ENCODE measurements around the gene CYLD. TPM values are rescaled to one million over a fixed set of nuclear protein-coding genes. Genes with fewer than 3 reads are reported as not detected.

The CYLD gene
- total RNA-seq, 1 experiment from 2014 or later: 12.5 TPM

DNA sequence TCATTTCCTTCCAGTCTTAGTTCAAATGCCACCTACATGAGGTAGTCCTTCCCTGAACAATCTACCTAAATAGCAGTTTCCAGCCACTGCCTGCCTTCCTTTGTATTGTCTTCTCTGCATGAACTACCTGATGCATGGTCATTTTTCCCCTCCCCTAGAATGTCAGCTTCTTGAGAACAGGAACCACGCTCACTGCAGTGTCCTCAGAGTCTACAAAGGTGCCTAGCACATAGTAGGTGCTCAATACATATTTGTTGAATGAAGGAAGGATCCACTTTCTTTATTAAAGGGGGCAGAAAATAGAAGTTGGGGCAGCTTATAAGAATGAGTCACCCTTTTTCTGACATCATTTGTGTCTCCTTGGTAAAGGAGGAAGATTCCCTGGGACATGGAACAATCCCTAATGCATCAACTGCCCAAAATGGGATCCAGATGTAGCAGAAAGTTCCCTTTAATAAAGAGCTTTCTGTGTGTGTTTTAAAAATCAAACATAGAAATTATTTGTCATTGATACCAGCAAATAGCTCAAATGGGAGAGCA, 4.4 kb upstream of the CYLD start:
- Histone ChIP-seq H3K79me1 (ENCODE audit: insufficient read depth, low read depth, low read length, poor library complexity, severe bottlenecking) (no peaks in the 10 kb centered on the region), H2BK15ac (ENCODE audit: low read depth, low read length) (no peak overlapping the region), H3T11ph (ENCODE audit: low read length) (no peak overlapping the region), H3K4ac (ENCODE audit: low read depth, low read length) (no peak overlapping the region), H3K23ac (ENCODE audit: insufficient read length, low read depth, low read length) (no peak overlapping the region), H3K4me2 (ENCODE audit: insufficient read depth, insufficient read length, low read length) (no peak overlapping the region), H2BK20ac (ENCODE audit: low read depth, low read length, poor library complexity, severe bottlenecking) (no peak overlapping the region), H2BK12ac (ENCODE audit: insufficient read length, low read depth, low read length) (no peak overlapping the region), H4K91ac (ENCODE audit: insufficient read length, low read depth, low read length) (no peak overlapping the region), H2BK120ac (ENCODE audit: low read depth, low read length, poor library complexity, severe bottlenecking) (no peak overlapping the region), H2BK5ac (ENCODE audit: insufficient read length, low read length) (no peak overlapping the region), H3K4me1 (ENCODE audit: insufficient read depth, low read length) (no peaks in the 10 kb centered on the region), H4K5ac (ENCODE audit: insufficient read length, low read depth, low read length) (no peak overlapping the region), H2AK5ac (ENCODE audit: insufficient read length, low read length) (no peak overlapping the region), H4K20me1 (ENCODE audit: control insufficient read depth, insufficient read depth, insufficient read length) (no peaks in the 10 kb centered on the region), H2AFZ (ENCODE audit: low read length) (no peak overlapping the region), H3K23me2 (ENCODE audit: insufficient read length, low read depth, low read length, poor library complexity, severe bottlenecking) (peaks cover 3% of the 10 kb centered on the region), H4K8ac (replicated peaks; ENCODE audit: insufficient read length, low read depth, low read length) (no peak overlapping the region), H3K27me3 (ENCODE audit: insufficient read depth, low read length) (no peaks in the 10 kb centered on the region), H3K14ac (ENCODE audit: insufficient read depth, low read length) (no peak overlapping the region), H3K56ac (ENCODE audit: insufficient read length, low read depth, low read length) (no peak overlapping the region), H3K27ac (ENCODE audit: insufficient read length, low read depth, low read length) (no peak overlapping the region), H3K18ac (ENCODE audit: insufficient read length, low read depth, low read length) (no peak overlapping the region), H3K79me2 (ENCODE audit: insufficient read depth, low read length) (no peaks in the 10 kb centered on the region), H3K9me3 (ENCODE audit: control insufficient read depth, low read depth, low read length) (no peaks in the 10 kb centered on the region), H3K9ac (ENCODE audit: extremely low read depth, insufficient read length, low read length) (no peak overlapping the region)
- TF ChIP-seq, protein P1, sequence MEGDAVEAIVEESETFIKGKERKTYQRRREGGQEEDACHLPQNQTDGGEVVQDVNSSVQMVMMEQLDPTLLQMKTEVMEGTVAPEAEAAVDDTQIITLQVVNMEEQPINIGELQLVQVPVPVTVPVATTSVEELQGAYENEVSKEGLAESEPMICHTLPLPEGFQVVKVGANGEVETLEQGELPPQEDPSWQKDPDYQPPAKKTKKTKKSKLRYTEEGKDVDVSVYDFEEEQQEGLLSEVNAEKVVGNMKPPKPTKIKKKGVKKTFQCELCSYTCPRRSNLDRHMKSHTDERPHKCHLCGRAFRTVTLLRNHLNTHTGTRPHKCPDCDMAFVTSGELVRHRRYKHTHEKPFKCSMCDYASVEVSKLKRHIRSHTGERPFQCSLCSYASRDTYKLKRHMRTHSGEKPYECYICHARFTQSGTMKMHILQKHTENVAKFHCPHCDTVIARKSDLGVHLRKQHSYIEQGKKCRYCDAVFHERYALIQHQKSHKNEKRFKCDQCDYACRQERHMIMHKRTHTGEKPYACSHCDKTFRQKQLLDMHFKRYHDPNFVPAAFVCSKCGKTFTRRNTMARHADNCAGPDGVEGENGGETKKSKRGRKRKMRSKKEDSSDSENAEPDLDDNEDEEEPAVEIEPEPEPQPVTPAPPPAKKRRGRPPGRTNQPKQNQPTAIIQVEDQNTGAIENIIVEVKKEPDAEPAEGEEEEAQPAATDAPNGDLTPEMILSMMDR (conservative IDR thresholded peaks at IDR 0.05): no peak
- no peaks in the 10 kb centered on the region for H3K36me3 Mint-ChIP-seq (ENCODE audit: insufficient read depth in 1 of 3, low read depth in 3 of 3)
- no peak for DNase-seq
- peaks cover 28% of the 10 kb centered on the region for H3K27me3 Mint-ChIP-seq (ENCODE audit: low read depth)
- WGBS (ENCODE audit: extremely low coverage, insufficient read length, low lambda C conversion rate): no CpG with 5 or more reads among the region's 1 CpG
- H3K9me3 Mint-ChIP-seq: no peaks in the 10 kb centered on the region
- H3K4me3 Mint-ChIP-seq: no peak overlapping the region
- H3K27ac Mint-ChIP-seq: no peak overlapping the region
- H3K4me1 Mint-ChIP-seq: peaks cover 5 to 6% of the 10 kb centered on the region in 2 experiments

All from H9 (cell line).